Renal cortex interstitium (tissue), 11 donors: ENCODE results near the gene LCLAT1. TPM values are rescaled to one million over a fixed set of nuclear protein-coding genes. Genes with fewer than 3 reads are reported as not detected.
"Not testable (repeated sequence)": the region's sequence is repeated elsewhere in the genome, so short reads cannot be mapped to it uniquely, and the experiment has no call there.

Experiments used
- DNase-seq, 11 donors: peaks; one replicate each; pipeline ENCODE4 v3.0.0-alpha.2; 2013; ENCODE audit warnings: low read depth in 9 of 11, low spot score in 4 of 11; ENCODE audit errors: extremely low read depth in 1 of 11
- polyA plus RNA-seq, 3 donors: library from polyadenylated mRNA; unstranded; fragments of 120-200 nt; gene quantifications; one replicate each; pipeline ENCODE4 v1.2.1, GENCODE V29; 2013; ENCODE audit not compliant: insufficient read length in 3 of 3

The LCLAT1 gene
- polyA plus RNA-seq, 3 donors, result 17.2 to 20.8 (median 20.3) TPM

DNA sequence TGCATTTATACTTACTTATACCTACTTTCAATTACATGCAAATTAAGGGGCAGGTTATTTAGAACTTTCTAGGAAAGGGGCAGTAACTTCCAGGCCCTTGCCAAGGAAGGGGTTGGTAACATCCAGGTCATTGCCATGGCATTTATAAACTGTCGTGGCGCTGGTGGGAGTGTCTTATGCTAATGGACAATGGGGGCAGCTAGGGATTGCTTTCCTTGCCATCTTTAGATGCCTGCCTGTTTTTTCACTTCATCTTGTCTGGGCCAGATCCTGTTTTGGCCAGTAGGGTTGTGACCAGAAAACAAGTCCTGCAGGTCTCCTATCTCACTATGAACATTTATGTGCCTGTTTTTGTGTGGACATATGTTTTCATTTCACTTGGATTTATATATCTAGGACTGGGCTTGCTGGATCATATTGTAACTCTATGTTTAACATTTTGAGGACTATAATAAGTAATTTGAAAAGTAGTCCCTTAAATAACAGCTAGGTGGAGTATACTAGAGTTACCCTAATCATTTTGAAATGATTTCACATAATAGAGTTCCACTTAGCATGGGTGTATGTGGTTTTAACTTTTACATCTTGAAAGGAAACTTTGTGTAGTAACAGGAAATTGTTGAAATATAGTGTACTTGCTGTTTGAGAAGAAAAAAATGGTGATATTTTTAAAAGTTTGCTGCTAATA, 56.1 kb downstream of the LCLAT1 start:
- DNase-seq, result no peak

DNA sequence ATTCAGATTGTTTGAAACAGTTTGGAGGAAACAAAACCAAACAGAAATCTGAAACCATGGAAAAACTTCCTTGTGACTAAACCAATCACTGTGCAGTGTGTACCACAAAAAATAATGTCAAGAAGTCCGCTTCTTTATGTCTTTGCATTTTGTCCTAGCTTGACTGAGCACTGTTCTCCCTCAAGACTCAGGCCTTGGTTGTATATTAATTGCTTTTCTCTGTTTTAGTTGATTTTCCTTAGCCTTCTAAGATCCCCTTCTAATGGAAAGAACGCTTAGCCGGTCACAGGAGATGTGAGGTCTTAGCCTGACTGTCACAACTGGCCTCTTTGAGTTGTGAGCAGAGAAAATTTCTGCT, 56.6 kb downstream of the LCLAT1 start:
- DNase-seq, result no peak

DNA sequence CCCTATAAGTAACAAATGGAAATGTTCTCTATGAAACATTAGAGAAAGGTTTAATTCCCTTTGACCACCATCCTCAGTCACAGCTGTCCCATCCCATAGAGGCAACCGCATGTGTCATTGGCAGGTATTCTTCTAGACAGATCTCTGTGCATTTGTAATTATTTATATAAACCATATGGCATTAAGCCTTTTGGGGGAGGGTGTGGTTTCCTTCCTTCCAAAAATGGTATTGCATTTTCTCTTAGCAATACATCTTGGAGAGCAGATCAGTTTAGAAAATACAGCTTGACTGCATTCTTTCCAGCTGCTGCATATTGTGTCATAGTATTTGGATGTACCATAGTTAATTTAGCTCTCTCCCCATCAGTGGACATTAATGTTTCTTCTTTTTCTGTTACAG, 57.7 kb downstream of the LCLAT1 start:
- DNase-seq, result no peak

DNA sequence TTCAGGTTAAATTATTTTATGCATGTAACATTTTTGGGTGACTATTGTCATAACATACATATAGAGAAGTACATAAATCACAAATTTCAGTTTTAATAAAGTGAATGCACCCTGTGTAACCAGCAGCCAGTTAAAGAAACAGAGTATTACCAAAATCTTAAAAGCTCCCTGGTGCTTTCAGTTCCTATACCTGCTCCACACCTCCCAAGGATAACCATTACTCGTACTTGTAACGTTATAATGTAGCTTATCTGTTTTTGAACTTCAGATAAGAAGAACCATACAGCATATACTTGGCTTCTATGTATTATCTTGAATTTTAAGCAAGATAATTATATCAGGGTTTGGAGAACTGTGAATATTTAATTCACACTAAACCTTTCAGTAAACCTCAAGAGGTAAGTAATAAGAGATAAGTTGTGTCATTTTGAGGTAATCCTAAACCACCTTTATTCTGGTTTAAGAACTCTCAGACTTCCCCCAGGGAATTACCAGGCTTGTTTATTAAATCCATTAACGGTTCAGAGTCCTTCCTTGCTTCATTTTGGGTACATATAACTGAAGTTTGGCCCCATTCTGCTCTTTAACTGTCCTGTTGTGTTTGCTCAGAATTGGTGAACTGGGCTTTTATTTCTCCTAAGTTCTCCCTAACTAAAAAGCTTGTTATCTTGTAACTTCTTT, 58.6 kb downstream of the LCLAT1 start:
- no peak for DNase-seq

DNA sequence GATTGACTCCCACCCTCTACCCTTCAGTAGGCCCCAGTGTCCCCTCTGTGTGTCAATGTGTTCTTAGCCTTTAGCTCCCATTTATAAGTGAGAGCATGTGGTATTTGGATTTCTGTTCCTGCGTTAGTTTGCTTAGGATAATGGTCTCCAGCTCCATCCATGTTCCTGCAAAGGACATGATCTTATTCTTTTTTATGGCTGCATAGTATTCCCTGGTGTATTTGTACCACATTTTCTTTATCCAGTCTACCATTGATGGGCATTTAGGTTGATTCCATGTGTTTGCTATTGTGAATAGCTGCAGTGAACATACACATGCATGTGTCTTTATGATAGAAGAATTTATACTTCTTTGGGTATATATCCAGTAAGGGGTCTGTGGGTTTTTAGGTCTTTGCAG, 60.4 kb downstream of the LCLAT1 start:
- not testable (repeated sequence) for DNase-seq

DNA sequence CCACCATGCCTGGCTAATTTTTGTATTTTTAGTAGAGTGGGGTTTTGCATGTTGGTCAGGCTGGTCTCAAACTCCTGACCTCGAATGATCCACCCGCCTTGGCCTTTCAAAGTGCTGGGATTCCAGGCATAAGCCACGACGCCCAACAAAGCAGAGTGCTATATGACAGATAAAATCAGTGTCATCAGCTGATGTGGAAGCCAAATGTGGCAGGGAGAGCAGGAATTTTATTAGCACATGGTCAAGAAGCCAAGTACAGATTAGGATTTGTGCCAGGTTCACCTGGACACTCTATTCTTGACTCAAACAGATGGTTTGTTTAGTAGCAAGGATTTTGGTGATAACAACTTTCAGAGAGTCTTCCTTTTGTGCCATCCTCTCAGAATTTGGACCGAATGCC, 62.7 kb downstream of the LCLAT1 start:
- DNase-seq, result no peak

DNA sequence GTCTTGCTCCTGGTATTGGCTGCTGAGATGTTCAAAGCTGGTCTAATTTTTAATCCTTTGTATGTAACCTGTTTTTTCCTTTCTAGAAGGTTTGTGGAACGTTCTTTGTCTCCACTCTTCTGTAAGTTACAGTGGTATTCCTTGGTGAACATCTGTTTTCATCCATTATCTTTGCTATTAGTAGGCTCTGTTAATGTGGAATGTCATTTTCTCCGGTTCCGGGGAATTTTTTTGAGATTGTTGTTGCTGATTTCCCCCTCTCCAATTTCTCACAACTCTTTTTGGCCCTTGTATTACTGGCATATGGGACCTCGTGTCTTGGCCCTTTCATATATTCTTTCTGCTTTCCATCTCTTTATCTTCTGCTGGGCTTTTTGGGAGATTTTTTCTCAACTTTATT, 63.4 kb downstream of the LCLAT1 start:
- no peak for DNase-seq

DNA sequence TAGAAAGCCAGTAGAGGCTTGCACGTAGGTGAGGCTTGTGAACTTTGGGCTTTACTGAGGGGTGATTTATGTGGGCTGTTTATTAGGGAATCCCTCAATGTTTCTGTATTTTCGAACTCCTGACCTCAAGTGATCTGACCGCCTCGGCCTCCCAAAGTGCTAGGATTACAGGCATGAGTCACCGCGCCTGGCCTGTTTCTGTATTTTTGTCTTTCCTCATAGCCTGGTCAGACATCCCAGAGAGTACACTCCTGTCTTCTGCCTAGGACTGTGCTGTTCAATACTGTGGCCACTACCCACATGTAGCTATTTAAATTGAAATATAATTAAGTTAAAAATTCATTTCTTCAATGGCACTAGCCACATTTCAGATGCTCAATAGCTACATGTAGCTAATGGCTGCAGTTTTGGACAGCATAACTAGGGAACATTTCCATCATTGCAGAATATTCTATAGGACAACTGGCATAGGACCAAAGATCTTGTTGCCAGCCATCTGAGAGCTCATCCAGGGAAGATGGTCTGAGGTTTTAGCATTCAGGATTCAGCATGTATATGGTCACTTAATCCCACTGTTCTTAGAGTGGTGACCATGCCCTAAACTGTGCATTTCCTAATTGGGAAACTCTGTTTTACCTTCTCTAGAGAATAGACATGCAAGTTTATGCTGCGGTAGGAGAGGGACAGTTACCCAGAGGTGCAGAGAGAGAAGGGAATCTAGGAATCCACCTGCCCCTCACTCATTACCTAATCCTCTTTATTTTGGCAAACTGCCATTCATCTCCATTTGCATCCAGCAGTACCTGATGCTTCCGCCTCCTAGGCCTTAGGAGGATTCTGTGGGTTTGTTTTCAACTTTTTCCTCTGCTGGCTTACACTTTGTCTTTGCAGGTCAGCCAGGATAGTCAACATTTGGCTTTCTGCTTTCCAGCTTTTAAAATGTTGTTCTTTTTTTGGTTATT, 64.4 kb downstream of the LCLAT1 start:
- DNase-seq, result no peak

DNA sequence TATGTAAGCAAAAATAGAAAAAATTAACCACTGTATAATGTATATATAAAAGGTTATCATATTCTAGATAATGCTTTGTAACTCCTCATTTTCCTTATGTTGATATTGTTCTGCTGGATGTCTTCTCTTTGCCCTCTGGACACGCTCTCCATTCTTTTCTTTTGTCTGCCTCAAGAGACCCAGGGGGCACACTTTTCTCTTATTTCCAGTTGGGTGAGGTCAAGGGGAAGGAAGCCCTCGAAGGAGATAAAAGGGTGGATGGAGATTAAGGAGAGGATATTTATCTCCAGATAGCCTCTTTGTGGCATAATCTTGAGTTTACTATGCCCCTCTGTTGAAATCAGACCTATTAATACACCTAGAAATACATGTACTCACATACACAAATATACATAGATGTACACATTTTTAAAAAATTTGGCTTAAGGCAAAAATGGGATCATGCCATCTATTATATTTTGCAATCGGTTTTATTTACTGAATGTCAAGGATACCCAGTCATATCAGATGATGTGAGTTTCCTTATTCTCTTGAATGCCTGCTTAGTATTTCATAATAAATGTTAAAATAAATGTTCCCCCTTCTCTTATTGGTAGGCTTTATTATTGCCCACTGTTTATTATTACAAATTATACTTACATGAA, 65.3 kb downstream of the LCLAT1 start:
- DNase-seq, result no peak

DNA sequence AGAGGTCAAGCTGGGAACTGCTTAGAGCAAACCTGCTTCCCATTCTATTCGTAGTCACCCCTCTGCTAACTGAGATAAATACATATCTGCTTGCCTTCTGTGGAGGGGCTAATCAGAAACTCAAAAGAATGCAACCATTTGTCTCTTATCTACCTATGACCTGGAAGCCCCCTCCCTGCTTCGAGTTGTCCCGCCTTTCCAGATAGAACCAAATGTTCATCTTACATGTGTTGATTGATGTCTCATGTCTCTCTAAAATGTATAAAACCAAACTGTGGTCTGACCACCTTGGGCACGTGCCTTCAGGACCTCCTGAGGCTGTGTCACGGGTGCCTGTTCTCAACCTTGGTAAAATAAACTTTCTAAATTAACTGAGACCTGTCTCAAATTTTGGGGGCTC, 66.6 kb downstream of the LCLAT1 start:
- DNase-seq, result not testable (repeated sequence)

DNA sequence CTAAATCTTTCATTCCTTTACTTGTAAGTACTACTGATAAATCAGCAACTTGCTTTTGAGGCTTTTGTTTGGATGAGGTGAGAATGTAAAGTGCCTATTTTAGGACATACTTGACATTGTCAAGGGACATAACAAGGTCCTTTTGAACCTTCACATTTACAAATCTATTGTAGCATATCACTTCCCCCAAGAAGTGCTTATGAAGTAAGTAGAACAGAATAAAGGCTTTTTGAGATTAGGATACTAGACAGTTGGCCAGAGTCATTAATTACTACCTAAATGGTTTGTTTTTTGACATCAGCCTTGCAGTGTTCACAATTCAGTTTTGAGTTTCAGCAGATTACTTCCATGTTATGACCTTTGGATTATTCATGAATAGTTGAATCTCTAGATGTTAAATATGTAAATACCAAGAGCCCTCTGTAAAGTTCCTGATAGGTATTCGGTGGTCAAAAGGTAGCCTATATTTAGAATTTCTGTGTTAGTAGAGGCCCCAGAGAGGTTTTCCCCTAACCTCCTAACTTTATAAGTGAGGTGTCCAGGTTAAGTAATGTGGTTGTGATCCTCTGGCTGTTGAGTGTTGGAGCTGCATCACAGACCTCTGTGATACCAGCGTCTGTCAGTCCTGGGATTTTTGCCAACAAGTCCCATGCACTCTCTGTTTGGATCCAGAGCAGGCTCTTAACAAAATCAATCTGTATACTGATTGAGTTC, 67.2 kb downstream of the LCLAT1 start:
- DNase-seq, result no peak

DNA sequence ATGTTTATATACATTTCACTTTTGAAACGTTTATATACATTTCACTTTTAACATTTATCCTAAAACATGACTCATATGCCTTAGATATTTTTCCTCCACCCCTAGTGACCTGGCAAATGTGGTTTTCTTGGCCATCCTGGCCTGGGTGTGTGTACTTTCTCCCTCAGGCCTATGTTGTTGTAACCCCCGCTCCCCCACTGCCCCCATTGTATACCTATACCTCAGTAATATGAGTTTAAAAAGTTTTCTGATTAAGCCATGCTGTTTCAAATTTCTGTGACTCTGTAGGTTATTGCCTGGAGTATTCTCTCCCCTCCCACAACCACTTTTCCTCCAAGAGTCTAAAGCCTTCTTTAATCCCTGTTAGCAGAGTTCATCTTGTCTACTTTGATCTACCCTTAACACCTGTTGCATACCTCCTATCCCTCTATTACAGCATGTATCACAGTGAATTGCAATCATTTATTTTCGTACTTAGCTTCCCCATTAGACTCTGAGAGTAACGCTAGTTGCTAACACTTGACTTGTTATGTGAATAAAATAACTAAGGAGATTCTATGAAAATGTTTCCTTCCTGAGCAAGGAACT, 67.9 kb downstream of the LCLAT1 start:
- DNase-seq, result no peak

DNA sequence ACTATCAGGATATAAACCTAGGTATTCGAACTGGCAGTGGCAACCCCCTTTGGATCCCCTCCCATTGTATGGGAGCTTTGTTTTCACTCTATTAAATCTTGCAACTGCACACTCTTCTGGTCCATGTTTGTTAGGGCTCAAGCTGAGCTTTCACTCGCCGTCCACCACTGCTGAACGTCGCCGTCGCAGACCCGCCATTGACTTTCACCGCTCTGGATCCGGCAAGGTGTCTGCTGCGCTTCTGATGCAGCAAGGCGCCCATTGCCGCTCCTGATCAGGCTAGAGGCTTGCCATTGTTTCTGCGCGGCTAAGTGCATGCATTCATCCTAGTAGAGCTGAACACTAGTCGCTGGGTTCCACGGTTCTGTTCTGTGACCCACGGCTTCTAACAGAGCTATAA, 69.1 kb downstream of the LCLAT1 start:
- no peak for DNase-seq

DNA sequence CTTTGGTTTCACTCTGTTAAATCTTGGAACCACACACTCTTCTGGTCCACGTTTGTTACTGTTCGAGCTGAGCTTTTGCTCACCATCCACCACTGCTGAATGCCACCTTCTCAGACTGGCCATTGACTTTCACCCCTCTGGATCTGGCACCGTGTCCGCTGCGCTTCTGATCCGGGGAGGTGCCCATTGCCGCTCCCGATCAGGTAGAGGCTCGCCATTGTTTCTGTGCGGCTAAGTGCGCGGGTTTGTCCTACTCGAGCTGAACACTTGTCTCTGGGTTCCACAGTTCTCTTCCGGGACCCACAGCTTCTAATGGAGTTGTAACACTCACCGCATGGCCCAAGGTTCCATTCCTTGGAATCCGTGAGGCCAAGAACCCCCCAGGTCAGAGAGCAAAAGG, 72.8 kb downstream of the LCLAT1 start:
- DNase-seq, result no peak

DNA sequence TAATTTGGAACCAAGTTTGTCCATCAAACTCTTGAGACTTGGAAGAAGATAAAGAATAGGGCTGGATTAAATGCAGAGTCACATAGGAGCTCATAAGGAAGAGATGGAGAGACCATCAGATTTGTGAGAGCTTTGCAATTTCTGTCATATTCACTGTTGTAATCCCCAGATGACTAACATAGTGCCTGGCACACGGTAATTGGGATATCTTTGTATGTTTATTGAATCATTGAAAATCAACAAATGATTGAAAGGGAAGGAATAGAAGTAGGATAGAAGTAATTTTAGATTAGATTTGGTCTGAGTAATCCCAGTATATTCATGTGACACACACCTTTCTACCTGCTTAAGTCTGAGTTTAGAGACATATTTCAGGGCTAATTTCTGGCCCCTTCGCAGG, 75.4 kb downstream of the LCLAT1 start:
- no peak for DNase-seq

DNA sequence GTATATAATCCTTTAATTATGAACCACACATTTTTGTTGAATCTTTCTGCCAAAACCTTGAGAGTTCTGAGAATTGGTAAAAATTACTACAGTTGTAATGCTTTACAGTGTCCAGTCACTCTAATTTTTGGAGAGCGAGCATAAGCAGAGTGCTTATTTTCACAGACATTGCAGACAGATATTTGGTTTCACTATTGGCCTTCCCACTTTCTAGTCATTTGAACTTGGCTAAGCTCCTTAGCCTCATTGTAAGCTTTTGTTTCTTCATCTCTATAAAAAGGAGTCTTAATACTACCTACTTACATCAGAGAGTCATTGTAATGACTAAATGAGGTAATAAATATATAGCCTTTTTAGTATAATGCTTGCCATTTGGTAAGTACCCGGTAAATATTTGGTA, 80.4 kb downstream of the LCLAT1 start:
- no peak for DNase-seq

DNA sequence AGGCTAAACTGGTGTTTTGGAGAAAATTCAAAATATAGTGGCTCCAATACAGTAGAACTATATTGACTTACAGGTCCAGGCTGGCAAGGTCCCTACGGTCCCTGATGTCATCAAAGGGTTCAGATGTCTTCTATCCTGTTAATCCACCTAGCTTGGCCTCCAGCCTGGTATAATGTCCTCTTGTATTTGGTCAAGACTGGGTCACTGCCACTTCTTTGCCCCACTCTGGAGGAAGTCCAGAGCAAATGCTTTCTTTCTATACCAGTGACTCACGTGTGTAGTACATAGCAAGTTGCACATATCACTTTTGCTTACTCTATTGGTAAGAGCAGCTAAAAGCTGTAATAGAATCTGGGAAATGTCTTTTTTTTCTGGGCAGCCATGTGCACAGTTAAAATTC, 80.8 kb downstream of the LCLAT1 start:
- DNase-seq, result no peak

DNA sequence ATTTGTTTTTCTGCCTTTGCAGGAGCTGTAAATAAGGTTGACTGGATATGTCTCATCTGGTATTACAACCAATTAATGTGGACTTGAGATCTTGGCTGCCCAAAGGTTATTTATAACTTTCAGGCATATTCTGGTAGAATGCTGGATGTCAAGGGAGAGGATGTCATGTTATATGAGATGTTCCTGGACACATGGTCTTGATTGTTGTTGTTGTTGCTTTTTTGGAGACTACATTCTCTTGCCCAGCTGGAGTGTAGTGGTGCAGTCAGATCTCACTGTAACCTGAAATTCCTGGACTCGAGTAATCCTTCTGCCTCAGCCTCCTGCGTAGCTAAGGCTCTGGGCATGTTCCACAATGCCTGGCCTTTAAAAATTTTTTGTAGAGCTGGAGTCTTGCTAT, 83.3 kb downstream of the LCLAT1 start:
- DNase-seq, result no peak

DNA sequence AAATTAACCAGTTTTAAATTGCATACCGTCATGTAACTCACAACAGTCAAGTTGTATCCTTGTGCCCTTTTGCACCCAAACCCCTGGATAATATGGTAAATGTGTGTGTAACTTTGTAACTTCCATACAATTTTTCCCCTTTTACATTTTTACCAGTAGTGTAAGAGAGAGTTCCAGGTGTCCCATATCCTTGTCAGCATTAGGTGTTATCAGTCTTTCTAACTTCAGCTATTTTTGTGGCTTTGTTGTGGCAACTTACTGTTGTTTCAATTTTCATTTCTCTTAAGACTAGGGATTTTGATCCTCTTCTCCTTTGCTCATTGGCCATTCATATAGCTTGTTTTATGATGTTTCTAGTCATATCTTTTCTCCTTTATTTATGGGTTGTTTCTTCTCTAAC, 94.6 kb downstream of the LCLAT1 start:
- DNase-seq, result no peak
